Measurements from ENCODE around the gene SERPINA12. TPM values are rescaled to one million over a fixed set of nuclear protein-coding genes. Genes with fewer than 3 reads are reported as not detected.
A peak's percentile ranks its signal among the peaks of the same experiment; 100 is the strongest.
"Not testable (repeated sequence)": the region's sequence is repeated elsewhere in the genome, so short reads cannot be mapped to it uniquely, and the experiment has no call there.

Gene SERPINA12
- total RNA-seq, 6 experiments from 2014 or later: 0.26 to 2.8 (median 0.39) TPM; not detected in 3

DNA sequence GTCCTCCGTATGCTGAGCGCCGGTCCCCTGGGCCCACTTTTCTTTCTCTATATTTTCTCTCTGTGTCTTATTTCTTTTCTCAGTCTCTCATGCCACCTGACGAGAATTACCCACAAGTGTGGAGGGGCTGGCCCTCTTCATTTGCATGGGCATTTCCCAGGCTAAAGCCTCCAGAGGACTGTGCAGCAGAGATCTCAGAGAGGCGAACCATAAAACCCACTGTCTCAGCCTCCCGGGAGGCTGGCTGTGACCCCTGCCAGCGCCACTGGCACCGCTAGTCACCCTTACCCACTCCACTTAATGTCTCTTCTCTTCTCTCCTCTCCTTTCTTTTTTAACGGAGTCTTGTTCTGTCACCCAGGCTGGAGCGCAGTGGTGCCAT, 26.2 kb downstream of the SERPINA12 start:
- 44% methylated on average over 8 of the region's 10 CpGs for WGBS (ENCODE audit: insufficient coverage, low coverage, low lambda C conversion rate, missing lambda C conversion rate)
- Histone ChIP-seq H3K27ac (peak overlapping the region; percentile 31 to 88 (median 74)), H3K9me3 (no peaks in the 10 kb centered on the region), H3K27me3 (no peaks in the 10 kb centered on the region), H3K4me1 (peaks cover 0 to 42% (median 15%) of the 10 kb centered on the region in 4 donors), H3K4me3 (no peak overlapping the region), H3K36me3 (no peaks in the 10 kb centered on the region)
- peak in 1 of 4 donors; percentile 3 for ATAC-seq
- TF ChIP-seq, protein P1, sequence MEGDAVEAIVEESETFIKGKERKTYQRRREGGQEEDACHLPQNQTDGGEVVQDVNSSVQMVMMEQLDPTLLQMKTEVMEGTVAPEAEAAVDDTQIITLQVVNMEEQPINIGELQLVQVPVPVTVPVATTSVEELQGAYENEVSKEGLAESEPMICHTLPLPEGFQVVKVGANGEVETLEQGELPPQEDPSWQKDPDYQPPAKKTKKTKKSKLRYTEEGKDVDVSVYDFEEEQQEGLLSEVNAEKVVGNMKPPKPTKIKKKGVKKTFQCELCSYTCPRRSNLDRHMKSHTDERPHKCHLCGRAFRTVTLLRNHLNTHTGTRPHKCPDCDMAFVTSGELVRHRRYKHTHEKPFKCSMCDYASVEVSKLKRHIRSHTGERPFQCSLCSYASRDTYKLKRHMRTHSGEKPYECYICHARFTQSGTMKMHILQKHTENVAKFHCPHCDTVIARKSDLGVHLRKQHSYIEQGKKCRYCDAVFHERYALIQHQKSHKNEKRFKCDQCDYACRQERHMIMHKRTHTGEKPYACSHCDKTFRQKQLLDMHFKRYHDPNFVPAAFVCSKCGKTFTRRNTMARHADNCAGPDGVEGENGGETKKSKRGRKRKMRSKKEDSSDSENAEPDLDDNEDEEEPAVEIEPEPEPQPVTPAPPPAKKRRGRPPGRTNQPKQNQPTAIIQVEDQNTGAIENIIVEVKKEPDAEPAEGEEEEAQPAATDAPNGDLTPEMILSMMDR (IDR thresholded peaks at IDR 0.05): no peak
- peak; percentile 12 for TF ChIP-seq POLR2A (IDR thresholded peaks at IDR 0.05)
- intact Hi-C loops (cut with DNase I): loop anchor here in 1 of 2 donors (10.0 kb wide), 1 partner anchor 48 kb away; no protein-coding TSS in a partner anchor
- no peak for DNase-seq

DNA sequence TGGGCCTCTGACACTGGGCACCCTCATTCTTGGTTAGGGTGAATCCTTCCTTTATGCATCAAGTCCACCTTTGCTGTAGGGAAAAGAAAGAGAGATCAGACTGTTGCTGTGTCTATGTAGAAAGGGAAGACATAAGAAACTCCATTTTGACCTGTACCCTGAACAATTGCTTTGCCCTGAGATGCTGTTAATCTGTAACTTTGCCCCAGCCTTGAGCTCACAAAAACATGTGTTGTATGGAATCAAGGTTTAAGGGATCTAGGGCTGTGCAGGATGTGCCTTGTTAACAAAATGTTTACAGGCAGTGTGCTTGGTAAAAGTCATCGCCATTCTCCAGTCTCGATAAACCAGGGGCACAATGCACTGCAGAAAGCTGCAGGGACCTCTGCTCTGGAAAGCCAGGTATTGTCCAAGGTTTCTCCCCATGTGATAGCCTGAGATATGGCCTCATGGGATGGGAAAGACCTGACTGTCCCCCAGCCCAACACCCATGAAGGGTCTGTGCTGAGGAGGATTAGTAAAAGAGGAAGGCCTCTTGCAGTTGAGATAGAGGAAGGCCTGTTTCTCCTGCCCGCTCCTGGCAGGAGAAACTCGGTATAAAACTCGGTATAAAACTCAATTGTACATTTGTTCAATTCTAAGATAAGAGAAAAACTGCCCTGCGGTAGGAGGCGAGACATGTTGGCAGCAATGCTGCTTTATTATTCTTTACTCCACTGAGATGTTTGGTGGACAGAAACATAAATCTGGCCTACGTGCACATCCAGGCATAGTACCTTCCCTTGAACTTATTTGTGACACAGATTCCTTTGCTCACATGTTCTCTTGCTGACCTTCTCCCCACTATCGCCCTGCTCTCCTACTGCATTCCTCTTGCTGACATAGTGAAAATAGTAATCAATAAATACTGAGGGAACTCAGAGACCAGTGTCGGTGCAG, 26.9 kb downstream of the SERPINA12 start:
- H3K4me3 ChIP-seq, H3K27me3 ChIP-seq, H3K9me3 ChIP-seq, DNase-seq, H3K36me3 ChIP-seq: not testable (repeated sequence)
- ATAC-seq: peak in 2 of 4 donors; percentile 2 to 5
- WGBS (ENCODE audit: insufficient coverage, low coverage, low lambda C conversion rate, missing lambda C conversion rate): 24% methylated on average over 8 of the region's 10 CpGs
- intact Hi-C loops (cut with DNase I): loop anchor here in 1 of 2 donors (10.0 kb wide), 1 partner anchor 48 kb away; no protein-coding TSS in a partner anchor
- Histone ChIP-seq H3K4me1 (peaks cover 0 to 42% (median 15%) of the 10 kb centered on the region in 4 donors), H3K27ac (peak overlapping the region; percentile 31 to 88 (median 74))

DNA sequence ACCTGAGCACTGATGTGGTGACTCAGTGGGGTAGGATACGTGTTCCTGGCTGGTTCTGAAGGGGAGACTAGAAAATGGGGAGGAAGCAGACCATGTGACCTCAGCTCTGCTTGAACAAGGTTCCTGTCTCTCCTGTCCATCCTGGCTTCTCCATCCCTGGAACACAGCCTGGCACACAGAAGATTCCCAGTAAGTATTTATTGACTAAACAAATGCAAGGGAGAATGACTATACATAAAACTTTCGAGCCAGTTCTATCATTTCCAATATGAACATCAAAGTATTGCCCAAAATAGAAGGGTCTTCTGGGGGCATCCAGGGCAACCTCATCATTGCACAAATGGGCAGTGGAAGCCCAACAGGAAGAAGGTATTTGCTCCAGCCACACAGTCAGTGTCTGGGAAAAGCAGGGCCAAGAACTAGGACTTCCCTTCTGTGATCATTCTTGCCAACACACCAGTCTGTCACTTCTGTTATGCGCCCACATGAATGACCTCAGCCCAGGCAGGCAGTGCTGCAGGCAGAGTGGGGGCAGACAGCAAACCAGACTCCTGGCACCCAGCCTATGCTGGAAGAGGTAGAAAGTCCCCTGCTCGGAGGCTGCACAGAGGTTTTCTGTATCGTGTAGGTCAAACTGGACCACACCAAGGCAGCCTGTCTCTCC, 27.7 kb downstream of the SERPINA12 start:
- TF ChIP-seq, protein P1 (IDR thresholded peaks at IDR 0.05): no peak
- peak; percentile 11 for TF ChIP-seq POLR2A (IDR thresholded peaks at IDR 0.05)
- intact Hi-C loops (cut with DNase I): loop anchor here in 1 of 2 donors (10.0 kb wide), 1 partner anchor 47 kb away; no protein-coding TSS in a partner anchor
- Histone ChIP-seq H3K36me3 (no peaks in the 10 kb centered on the region), H3K4me1 (peaks cover 0 to 38% (median 14%) of the 10 kb centered on the region in 4 donors), H3K27me3 (no peaks in the 10 kb centered on the region), H3K4me3 (peak overlapping the region in 1 of 3 donors; percentile 14), H3K27ac (peak overlapping the region; percentile 21 to 88 (median 74)), H3K9me3 (no peaks in the 10 kb centered on the region)
- WGBS (ENCODE audit: insufficient coverage, low coverage, low lambda C conversion rate, missing lambda C conversion rate): 41% methylated on average over 4 of the region's 5 CpGs
- ATAC-seq (peak; percentile 53 to 77 (median 68)), DNase-seq (peak; percentile 73 to 86 (median 78))

DNA sequence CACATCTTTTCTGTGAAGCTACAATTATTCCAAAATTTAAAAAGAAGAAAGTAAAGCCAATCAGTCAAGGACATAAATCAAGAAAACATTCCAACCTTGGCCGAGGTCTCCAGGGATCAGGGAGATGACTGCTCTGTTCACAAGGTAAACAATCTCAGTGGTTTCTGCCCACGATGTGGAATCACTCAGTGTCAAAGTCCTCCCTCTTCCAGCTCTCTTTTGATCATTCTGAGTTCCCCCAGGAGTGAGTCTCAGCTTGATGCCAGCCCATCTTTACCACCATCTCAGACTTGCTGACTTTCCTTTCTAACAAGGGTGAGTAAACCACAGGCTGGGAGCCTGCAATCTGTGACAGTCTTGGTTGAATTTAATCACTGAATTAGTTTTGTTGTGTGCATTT, 28.5 kb downstream of the SERPINA12 start:
- no peaks in the 10 kb centered on the region for H3K9me3 ChIP-seq
- no peaks in the 10 kb centered on the region for H3K36me3 ChIP-seq
- DNase-seq (peak in 1 of 3 donors; percentile 38), ATAC-seq (peak; percentile 38 to 65 (median 48))
- H3K4me3 ChIP-seq: peak overlapping the region in 1 of 3 donors; percentile 14
- intact Hi-C loops (cut with DNase I): loop anchor here in 1 of 2 donors (10.0 kb wide), 1 partner anchor 46 kb away; no protein-coding TSS in a partner anchor
- TF ChIP-seq, protein P1 (IDR thresholded peaks at IDR 0.05): no peak
- TF ChIP-seq POLR2A (IDR thresholded peaks at IDR 0.05): no peak
- peak overlapping the region in 2 of 3 donors; percentile 74 to 88 for H3K27ac ChIP-seq
- 0% methylated on average over 2 of the region's 2 CpGs for WGBS (ENCODE audit: insufficient coverage, low coverage, low lambda C conversion rate, missing lambda C conversion rate)
- H3K27me3 ChIP-seq: no peaks in the 10 kb centered on the region
- H3K4me1 ChIP-seq: peaks cover 0 to 35% (median 10%) of the 10 kb centered on the region in 4 donors

Measured in right lobe of liver (tissue), 6 donors.